K562 (cell line): Measurements from ENCODE around the gene RHBDF2. TPM values are rescaled to one million over a fixed set of nuclear protein-coding genes. Genes with fewer than 3 reads are reported as not detected.

Experiments used
- ETV6 ChIP-seq, 3 experiments: fragments of 150-350 bp in 1 of 3; sonication (generic) in 1 of 3; formaldehyde crosslinking in 1 of 3; IDR thresholded peaks; 2 replicates each; pipeline versions ENCODE4 v1.6.1 to v1.8.0; 2014 to 2022; ENCODE audit warnings: borderline replicate concordance in 2 of 3, low read depth in 2 of 3, antibody characterized with exemption in 1 of 3, low read length in 1 of 3, mild to moderate bottlenecking in 1 of 3, missing genetic modification reagents in 1 of 3
- HDAC6 ChIP-seq: IDR thresholded peaks from 2 replicates; pipeline ENCODE4 v1.6.1; 2012; ENCODE audit warnings: low read depth, mild to moderate bottlenecking, control low read depth, inconsistent platforms, low read length, moderate library complexity
- KAT7 ChIP-seq: sonication (generic); formaldehyde crosslinking; IDR thresholded peaks from 2 replicates; pipeline ENCODE4 v1.8.0; 2022; ENCODE audit warnings: missing genetic modification reagents, mild to moderate bottlenecking, borderline replicate concordance
- KDM1A ChIP-seq, 2 experiments: fragments of 450-650 bp; IDR thresholded peaks; 2 replicates each; pipeline ENCODE4 v1.6.1; 2016; ENCODE audit warnings: mild to moderate bottlenecking in 2 of 2
- KLF16 ChIP-seq: IDR thresholded peaks from 2 replicates; pipeline ENCODE4 v1.6.1; 2016; ENCODE audit warnings: antibody characterized with exemption
- MXI1 ChIP-seq: IDR thresholded peaks from 2 replicates; pipeline ENCODE4 v1.6.1; 2011; ENCODE audit warnings: low read depth, mild to moderate bottlenecking, improper control_type of control experiment, low read length
- NCOA4 ChIP-seq: fragments of 450-650 bp; IDR thresholded peaks from 2 replicates; pipeline ENCODE4 v1.6.1; 2018; ENCODE audit warnings: mild to moderate bottlenecking; ENCODE audit not compliant: partially characterized antibody
- POU5F1 ChIP-seq: fragments of 150-350 bp; IDR thresholded peaks from 2 replicates; pipeline ENCODE4 v1.6.1; 2014; ENCODE audit warnings: borderline replicate concordance, low read length, low read depth, mild to moderate bottlenecking; ENCODE audit not compliant: partially characterized antibody
- PTRF ChIP-seq: fragments of 450-650 bp; IDR thresholded peaks from 2 replicates; pipeline ENCODE4 v1.6.1; 2016; ENCODE audit warnings: mild to moderate bottlenecking, missing genetic modification characterization, missing compliant biosample characterization
- RBM34 ChIP-seq: fragments of 200-400 bp; formaldehyde crosslinking; IDR thresholded peaks from 2 replicates; pipeline ENCODE4 v1.6.1; 2018; ENCODE audit warnings: low read length, borderline replicate concordance; ENCODE audit not compliant: insufficient read depth
- SIN3A ChIP-seq, 2 experiments: fragments of 150-350 bp in 1 of 2; IDR thresholded peaks; 2 replicates each; pipeline ENCODE4 v1.6.1; 2011 to 2016; ENCODE audit warnings: borderline replicate concordance in 2 of 2, low read depth in 2 of 2, low read length in 2 of 2, mild to moderate bottlenecking in 2 of 2, moderate library complexity in 2 of 2; ENCODE audit not compliant: control insufficient read depth in 1 of 2
- SMARCA4 ChIP-seq: fragments of 450-650 bp; IDR thresholded peaks from 2 replicates; pipeline ENCODE4 v1.6.1; 2016
- STAT5B ChIP-seq: fragments of 250-450 bp; sonication (Bioruptor Pico); IDR thresholded peaks from 2 replicates; pipeline ENCODE4 v1.8.0; 2021; ENCODE audit warnings: mild to moderate bottlenecking, inconsistent platforms
- TAF15 ChIP-seq: fragments of 200-400 bp; formaldehyde crosslinking; IDR thresholded peaks from 2 replicates; pipeline ENCODE4 v1.6.1; 2017; ENCODE audit warnings: mild to moderate bottlenecking, low read depth, low read length, moderate library complexity
- TEAD1 ChIP-seq, 2 experiments: fragments of 450-650 bp in 1 of 2; sonication (generic) in 1 of 2; formaldehyde crosslinking; IDR thresholded peaks; 2 replicates each; pipeline versions ENCODE4 v1.4.0 to v1.8.0; 2020 to 2022; ENCODE audit warnings: mild to moderate bottlenecking in 2 of 2, missing genetic modification reagents in 1 of 2
- TRIM24 ChIP-seq, 2 experiments: fragments of 450-650 bp; IDR thresholded peaks; 2 replicates each; pipeline ENCODE4 v1.6.1; 2016
- XRCC5 ChIP-seq: fragments of 200-400 bp; formaldehyde crosslinking; IDR thresholded peaks from 2 replicates; pipeline ENCODE4 v1.6.1; 2017; ENCODE audit warnings: low read depth, mild to moderate bottlenecking, low read length
- ZFPM2 ChIP-seq: fragments of 250-450 bp; sonication (Bioruptor Pico); IDR thresholded peaks from 2 replicates; pipeline ENCODE4 v1.5.1; 2022; ENCODE audit warnings: mild to moderate bottlenecking
- ZNF165 ChIP-seq: fragments of 250-450 bp; sonication (Bioruptor Pico); IDR thresholded peaks from 2 replicates; pipeline ENCODE4 v1.4.0; 2020; ENCODE audit warnings: borderline replicate concordance
- ZNF696 ChIP-seq: fragments of 250-450 bp; sonication (Bioruptor Pico); conservative IDR thresholded peaks from 2 replicates; pipeline ENCODE4 v1.4.0; 2020; ENCODE audit warnings: mild to moderate bottlenecking, moderate library complexity
- ZNF699 ChIP-seq: fragments of 250-450 bp; sonication (Bioruptor Pico); IDR thresholded peaks from 2 replicates; pipeline ENCODE4 v1.8.0; 2021; ENCODE audit warnings: mild to moderate bottlenecking, moderate library complexity; ENCODE audit not compliant: insufficient replicate concordance
- polyA plus RNA-seq, 8 experiments: library from polyadenylated mRNA; depleted of rRNA in 4 of 8; stranded (reverse) in 5 of 8; unstranded in 3 of 8; fragments of >200 nt; fragmentation: Nextera tagmentation in 2 of 8; fragmentation: Illumina TruSeq in 1 of 8; extraction: Ambion mirVana in 2 of 8; extraction: Trizol in 1 of 8; gene quantifications; 2 replicates each; pipeline versions ENCODE4 v1.2.1 to v1.2.3, GENCODE V29; 2011 to 2014; ENCODE audit warnings: inconsistent platforms in 1 of 8, missing spikeins in 1 of 8
- total RNA-seq, 7 experiments: library from RNA; depleted of rRNA in 6 of 7; stranded (reverse); fragments of >200 nt in 6 of 7; fragmentation: Illumina TruSeq in 2 of 7; extraction: Trizol in 2 of 7; gene quantifications; 2 replicates each; pipeline versions ENCODE4 v1.2.1 to v1.2.3, GENCODE V29; 2011 to 2021; ENCODE audit warnings: low replicate concordance in 1 of 7
- TF ChIP-seq, protein P1 (sequence below): fragments of 250-450 bp; sonication (Bioruptor Pico); IDR thresholded peaks from 2 replicates; pipeline ENCODE4 v1.8.0; 2022; ENCODE audit warnings: moderate library complexity, mild to moderate bottlenecking, inconsistent platforms
- TF ChIP-seq, protein P2 (sequence below): fragments of 250-450 bp; sonication (Bioruptor Pico); IDR thresholded peaks from 2 replicates; pipeline ENCODE4 v1.8.0; 2022; ENCODE audit warnings: moderate library complexity, mild to moderate bottlenecking, inconsistent platforms
- TF ChIP-seq, protein P3 (sequence below): fragments of 450-650 bp; IDR thresholded peaks from 2 replicates; pipeline ENCODE4 v1.6.1; 2016; ENCODE audit warnings: borderline replicate concordance

Gene RHBDF2
- total and polyA plus RNA-seq, 9 of the 15 experiments (the other 6 are each of a cell fraction or from before 2014, with no cell fraction given) = 0.04 to 2.8 (median 1.1) TPM

DNA sequence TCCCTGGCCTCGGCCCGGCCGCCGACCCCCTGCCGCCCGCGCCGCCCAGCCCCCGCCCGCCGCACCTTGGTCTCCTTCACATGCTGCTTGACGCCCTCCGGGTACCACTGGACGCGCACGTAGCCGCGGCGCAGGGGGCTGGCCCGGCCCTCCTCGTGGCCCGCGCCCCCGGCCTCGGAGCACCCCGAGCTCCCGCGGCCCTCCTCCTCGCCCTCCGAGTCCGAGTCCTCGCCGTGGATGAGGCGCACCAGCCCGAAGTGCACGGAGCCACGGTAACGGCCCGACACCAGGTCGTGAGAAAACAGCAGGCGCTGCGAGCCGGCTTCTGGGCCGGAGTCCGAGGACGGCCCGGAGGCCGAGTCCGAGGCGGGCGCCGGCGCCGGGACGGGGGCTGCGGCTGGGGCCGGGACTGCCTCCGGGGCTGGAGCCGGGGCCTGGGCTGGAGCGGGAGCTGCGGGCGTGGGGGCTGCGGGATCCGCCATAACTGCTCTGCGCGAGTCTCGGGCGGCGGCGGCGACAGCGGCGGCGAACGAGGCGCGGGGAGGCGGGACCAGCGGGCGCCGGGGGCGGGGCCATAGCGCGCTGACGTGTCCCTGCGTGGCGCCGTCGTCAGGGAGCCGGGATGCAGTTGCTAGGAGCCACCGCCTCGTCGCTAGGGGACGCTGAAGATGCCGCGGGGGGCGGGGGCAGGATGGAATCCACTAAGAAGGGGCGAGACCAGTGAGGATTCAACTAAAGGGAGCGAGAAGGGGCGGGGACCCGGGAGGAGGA is 48.4 kb downstream of the RHBDF2 start, which contains the start of gene UBE2O (continued):
- TF ChIP-seq STAT5B (no peak), MXI1 (peak; percentile 99), SIN3A (IDR thresholded peaks at IDR 0.05; ENCODE audit: borderline replicate concordance in 2 of 2, control insufficient read depth in 1 of 2, low read depth in 2 of 2, low read length in 2 of 2) (peak; percentile 37 to 72; a peak in 2 of 4 replicates), KLF16 (no peak), RBM34 (no peak), NCOA4 (no peak), XRCC5 (no peak), POU5F1 (no peak), HDAC6 (no peak), ZNF699 (no peak), ZNF696 (no peak), TEAD1 (CRISPR knock-in tag; IDR thresholded peaks at IDR 0.05) (no peak), TRIM24 (IDR thresholded peaks at IDR 0.05) (no peak), ZFPM2 (CRISPR knock-in tag) (no peak), KAT7 (CRISPR knock-in tag) (no peak), PTRF (tag) (no peak), TAF15 (no peak), ZNF165 (CRISPR knock-in tag) (no peak), ETV6 (IDR thresholded peaks at IDR 0.05; ENCODE audit: borderline replicate concordance in 1 of 2, low read depth in 2 of 2, low read length in 1 of 2) (no peak), ETV6 (CRISPR knock-in tag; IDR thresholded peaks at IDR 0.05; ENCODE audit: borderline replicate concordance) (no peak), SMARCA4 (no peak), KDM1A (IDR thresholded peaks at IDR 0.05) (peak; percentile 99)
- TF ChIP-seq, protein P1, sequence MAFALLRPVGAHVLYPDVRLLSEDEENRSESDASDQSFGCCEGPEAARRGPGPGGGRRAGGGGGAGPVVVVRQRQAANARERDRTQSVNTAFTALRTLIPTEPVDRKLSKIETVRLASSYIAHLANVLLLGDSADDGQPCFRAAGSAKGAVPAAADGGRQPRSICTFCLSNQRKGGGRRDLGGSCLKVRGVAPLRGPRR = no peak
- TF ChIP-seq, protein P2, sequence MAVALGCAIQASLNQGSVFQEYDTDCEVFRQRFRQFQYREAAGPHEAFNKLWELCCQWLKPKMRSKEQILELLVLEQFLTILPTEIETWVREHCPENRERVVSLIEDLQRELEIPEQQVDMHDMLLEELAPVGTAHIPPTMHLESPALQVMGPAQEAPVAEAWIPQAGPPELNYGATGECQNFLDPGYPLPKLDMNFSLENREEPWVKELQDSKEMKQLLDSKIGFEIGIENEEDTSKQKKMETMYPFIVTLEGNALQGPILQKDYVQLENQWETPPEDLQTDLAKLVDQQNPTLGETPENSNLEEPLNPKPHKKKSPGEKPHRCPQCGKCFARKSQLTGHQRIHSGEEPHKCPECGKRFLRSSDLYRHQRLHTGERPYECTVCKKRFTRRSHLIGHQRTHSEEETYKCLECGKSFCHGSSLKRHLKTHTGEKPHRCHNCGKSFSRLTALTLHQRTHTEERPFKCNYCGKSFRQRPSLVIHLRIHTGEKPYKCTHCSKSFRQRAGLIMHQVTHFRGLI (CRISPR knock-in tag) = no peak
- TF ChIP-seq, protein P3, sequence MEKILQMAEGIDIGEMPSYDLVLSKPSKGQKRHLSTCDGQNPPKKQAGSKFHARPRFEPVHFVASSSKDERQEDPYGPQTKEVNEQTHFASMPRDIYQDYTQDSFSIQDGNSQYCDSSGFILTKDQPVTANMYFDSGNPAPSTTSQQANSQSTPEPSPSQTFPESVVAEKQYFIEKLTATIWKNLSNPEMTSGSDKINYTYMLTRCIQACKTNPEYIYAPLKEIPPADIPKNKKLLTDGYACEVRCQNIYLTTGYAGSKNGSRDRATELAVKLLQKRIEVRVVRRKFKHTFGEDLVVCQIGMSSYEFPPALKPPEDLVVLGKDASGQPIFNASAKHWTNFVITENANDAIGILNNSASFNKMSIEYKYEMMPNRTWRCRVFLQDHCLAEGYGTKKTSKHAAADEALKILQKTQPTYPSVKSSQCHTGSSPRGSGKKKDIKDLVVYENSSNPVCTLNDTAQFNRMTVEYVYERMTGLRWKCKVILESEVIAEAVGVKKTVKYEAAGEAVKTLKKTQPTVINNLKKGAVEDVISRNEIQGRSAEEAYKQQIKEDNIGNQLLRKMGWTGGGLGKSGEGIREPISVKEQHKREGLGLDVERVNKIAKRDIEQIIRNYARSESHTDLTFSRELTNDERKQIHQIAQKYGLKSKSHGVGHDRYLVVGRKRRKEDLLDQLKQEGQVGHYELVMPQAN = no peak
